ENCODE measurements around the gene OR52E5.

OR52E5 gene

DNA sequence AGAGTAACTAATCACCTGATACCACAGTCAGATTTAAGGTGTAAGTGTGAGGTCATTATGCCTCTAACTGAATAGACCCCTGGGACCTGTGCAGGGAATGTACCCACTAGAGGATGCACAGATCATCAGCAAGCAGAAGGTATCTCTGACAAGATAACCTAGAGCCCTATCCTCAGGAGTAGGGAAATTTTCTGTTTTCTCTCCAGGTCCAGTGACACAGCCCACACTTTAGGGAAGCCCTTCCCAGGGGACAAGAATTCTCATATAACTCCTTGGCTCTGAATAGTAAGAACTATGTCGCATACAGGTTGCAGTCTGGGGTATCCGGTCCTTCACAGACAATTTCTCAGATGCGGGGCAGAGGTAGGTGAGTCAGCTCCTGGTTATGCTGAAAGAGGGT, at the start of gene OR52E5:
Gene OR52E5 (plus strand): TSS at position 301 of the 400 bp plus-strand sequence. CDS start 7,569 bp downstream, outside the sequence.
- no peak for DNase-seq

DNA sequence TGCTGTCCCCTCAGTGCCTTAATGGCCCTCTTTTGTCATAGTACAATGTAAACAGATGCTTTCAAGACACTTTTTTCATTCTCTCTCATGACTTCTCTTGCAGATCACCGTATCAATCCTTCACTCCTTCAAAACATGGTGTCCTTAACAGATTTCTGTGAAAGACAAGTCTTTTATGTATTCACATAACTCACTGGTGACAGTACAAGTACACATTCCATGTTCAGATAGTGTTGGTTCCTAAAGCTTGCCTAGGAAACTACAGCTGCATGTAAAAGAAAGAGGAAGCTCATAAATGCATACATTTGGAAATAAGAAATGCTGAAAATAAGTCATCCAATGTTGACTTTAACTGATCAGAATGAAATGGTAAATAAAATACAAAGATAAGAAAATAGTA, 46.3 kb upstream of the OR52E5 start:
- DNase-seq = no peak

DNA sequence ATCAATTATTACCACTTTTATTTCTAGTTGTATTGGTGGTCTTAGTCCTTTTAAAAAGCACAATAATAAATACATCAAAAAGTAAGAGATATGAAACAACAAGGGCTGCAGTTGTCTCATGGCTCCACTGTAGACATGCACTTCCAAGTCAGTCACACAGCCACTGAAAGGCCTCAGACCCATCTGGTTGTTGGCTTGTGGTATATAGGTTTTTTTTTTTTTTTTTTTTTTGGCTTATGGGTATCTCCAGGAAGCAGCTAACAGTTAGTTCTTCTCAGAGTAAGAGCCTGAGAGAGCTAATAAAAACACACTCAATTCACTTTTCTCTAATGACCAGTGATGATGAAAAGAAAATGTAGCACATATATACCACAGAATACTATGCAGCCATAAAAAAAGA, 45.3 kb upstream of the OR52E5 start:
- peak; percentile 45 for DNase-seq

- DNase-seq = peak; percentile 8
Measured at GRCh38 chr11:5851002-5851401, 42.0 kb upstream of the OR52E5 start.

DNA sequence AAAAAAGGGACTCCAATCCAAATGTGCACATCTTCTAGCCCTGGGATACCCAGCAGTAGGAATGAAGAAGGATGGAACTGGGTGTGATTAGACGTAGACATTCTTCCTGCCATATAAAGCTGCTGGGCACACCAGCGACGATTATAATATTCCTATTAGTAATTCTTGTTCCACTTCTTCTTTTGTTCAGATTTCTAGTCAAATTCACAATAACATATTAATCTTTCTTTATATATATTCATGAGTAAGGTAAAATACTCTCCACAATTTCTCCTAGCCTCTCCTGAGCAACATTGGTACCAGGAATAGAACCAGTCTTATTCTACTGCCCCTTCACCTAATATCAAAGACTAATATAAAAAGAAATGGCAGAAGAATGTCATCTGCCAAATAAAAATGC, 35.4 kb upstream of the OR52E5 start, which contains the start of gene OR52E8:
Gene OR52E8 (minus strand): TSS at position 101 of the 400 bp plus-strand sequence. CDS start 0 bp downstream, at position 101.
- DNase-seq = no peak

GRCh38 chr11:5865826-5866225, 27.2 kb upstream of the OR52E5 start:
- DNase-seq = no peak

DNA sequence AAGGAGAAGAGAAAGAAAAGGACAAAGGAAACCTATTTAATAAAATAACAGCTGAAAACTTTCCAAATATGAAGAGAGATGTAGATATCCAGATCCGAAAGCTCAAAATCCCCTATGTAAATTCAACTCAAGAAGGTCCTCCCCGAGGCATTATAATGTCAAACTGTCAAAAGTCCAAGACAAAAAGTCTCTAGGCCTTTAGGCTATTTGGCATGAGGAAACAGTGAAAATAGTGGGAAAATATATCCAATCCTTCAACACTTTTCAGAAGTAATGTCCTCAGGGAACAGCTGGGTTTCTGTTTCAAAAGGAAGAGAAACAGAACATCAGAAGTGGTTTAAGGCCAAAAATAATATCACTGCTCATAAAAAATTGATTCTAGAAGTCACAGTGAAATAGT, 14.4 kb upstream of the OR52E5 start:
- no peak for DNase-seq

DNA sequence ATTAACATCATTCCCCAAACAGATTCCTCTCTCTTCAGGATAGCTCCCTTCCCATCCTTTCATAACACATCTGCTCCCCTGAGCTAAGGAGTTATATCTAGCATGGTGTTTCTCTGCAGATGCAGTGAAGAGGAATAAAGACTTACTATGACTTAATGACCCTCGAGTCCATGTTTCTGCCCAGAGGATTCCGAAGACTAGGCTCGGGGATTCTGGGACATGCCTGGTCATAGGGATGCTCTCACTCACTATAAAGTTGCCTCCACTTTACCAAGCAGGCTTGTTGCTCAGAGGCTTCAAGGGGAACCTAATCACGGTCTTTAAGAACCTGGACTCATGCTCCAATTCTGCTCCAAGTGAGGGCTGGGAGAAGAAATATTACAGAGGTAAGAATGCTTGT, 12.7 kb upstream of the OR52E5 start, which contains the start of gene OR52E4:
Gene OR52E4 (plus strand): TSS at position 301 of the 400 bp plus-strand sequence. CDS start 3,664 bp downstream, outside the sequence.
- DNase-seq = no peak

- DNase-seq = no peak
Measured at GRCh38 chr11:5881756-5882155, 11.3 kb upstream of the OR52E5 start.

DNA sequence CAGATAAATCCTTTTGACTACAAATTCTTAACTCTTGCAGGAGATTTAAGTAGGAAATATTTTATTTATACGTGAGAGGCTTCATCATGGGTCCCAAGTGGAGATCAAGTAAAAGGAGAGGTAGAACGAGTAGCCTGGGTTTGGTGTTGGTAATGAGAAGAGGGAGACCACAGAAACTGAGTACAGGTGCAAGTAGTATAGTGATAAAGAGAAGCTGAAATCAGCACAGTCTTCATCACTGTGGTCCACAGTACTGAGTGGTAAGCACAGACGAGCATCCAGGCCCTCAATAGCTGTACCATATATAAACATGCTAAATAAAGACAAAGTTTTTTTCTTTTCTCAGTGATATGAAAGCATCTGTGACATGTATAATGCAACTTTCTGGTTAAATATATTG, 5.8 kb upstream of the OR52E5 start:
- DNase-seq = no peak

DNA sequence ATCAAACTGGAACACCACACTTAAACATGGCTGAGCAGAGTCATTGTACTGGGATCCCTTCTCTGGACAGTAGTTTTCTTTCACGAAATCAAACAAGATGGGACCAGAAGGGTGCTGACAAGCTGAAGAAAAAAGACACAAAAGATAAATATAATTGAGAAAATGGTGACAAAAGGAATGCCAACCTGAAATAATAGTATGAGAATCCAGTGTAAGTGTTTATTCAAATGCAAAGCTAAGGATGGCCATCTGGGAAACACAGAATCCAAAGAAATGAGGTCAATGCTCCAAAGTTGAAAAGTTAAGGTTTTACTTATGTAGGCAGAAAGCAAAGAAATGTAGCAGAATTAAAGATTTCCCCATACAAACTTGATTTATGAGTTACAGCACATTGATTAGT, 5.3 kb upstream of the OR52E5 start:
- DNase-seq = no peak

DNA sequence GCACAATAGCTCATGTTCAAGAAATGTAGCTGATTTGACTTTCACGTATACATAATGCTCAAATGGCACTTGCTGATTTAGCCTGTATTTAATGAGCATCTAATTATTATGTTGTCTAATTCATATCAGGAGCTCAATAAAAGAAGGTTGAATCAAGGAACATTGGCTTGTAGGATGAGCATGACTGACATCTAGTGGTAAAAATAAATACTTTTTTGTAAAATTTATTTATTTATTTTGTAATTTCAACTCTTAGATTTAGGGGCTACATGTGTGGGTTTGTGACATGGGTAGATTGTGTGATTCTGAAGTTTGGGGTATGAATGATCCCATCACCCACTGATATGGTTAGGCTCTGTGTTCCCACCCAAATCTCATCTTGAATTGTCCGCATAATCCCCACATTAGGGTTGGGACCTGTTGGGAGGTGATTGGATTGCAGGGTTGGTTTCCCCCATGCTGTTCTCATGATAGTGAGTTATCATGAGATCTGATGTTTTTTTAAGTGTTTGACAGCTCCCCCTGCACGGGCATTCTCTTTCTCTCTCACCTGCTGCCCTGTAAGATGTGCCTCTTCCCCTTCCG, 1.7 kb upstream of the OR52E5 start:
- peak; percentile 39 for DNase-seq

DNA sequence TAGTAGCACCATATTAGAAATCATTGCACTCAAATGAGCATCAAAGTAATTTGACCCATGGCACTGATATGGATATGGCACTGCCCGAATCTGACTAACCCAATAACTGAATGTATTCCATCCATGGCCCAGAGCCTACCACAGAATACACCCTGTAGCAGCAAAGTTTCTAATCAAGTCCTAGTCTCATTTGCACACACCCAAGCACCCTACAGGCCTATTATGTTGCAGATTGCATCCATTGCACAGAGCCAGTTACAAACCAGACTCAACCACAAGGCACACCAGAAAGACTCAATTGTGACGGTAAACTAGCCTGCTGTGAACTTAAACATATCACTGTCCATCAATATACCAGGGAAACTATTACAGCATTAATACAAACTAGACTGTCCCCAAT, 6.5 kb downstream of the OR52E5 start:
- no peak for DNase-seq

GRCh38 chr11:5910540-5910939, 17.5 kb downstream of the OR52E5 start:
- no peak for DNase-seq

DNA sequence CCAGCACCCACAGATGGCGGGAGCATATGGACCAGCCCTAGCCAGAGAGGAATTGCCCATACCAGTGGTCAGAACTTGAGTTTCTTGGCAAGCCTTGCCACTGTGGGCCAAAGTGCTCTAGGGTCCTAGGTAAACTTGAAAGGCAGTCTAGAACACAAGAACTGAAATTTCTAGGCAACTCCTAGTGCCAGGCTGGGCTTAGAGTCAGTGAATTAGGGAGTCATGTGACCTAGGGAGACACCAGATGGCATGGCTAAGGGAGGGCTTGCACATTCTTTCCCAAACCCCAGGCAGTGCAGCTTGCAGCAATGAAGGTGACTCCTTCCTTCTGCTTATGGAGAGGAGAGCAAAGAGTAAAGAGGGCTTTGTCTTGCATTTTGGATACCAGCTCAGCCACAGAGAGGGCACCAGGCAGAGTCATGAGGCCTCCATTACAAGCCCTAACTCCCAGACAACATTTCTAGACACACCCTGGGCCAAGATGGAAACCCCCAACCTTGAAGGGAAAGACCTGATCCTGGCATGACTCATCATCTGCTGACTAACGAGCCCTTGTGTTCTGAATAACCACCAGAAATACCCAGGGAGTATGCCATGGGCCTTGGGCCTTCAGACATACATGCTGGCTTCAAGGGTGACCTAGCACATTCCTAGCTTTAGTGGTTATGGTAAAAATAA, 29.9 kb downstream of the OR52E5 start:
- DNase-seq = peak; percentile 1

GRCh38 chr11:5923427-5923776, 30.4 kb downstream of the OR52E5 start:
- no peak for DNase-seq

GRCh38 chr11:5923794-5924193, 30.8 kb downstream of the OR52E5 start:
- DNase-seq = no peak

DNA sequence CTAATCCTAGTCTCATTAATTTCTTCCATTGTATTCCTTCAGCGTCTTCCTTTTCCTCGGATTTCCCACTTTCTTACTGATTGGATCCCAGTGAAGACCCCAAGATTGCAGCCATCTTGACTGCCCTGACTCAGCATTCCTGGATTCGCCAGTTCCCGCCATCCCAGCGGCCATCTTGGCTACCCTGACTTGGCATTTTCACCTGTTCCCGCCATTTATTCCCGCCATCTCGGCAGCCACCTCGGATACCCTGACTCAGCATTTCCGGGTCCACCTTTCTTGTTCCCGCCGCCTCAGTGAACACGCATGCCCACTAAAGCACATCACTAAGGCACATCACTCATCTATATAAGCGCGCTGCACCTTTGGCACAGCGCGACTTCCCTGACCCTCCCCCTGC, 35.3 kb downstream of the OR52E5 start:
- DNase-seq = no peak

GRCh38 chr11:5928811-5929210, 35.8 kb downstream of the OR52E5 start:
- DNase-seq = no peak

DNA sequence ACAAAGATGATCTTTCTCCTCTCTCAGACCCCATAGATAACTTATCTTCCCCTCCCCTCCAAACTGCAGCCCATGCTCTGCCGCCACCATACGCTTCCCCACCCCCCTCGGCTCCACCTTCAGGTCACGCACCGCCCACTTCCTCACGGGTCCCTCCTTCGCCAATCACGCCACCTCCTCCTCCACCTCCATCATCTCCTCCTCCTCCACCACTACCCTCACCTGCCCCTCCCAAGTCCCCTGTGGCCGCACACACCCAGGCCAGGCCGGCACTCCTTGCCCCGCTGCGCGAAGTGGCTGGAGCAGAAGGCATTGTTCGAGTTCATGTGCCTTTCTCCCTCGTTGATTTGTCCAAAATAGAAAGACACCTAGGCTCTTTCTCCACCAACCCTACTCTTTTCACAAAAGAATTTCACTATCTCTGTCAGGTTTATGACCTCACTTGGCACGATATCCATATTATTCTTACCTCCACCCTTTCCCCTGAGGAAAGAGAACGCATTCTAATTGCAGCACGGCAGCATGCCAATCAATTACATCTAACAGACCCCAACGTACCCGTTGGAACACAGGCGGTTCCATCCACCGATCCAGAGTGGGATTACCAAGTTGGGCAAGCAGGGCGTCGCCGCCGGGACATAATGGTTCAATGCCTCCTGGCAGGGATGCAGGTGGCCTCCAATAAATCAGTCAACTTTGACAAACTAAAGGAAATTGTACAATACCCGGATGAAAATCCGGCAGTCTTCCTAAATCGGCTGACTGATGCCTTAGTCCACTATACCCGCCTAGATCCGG, 36.8 kb downstream of the OR52E5 start:
- no peak for DNase-seq

DNA sequence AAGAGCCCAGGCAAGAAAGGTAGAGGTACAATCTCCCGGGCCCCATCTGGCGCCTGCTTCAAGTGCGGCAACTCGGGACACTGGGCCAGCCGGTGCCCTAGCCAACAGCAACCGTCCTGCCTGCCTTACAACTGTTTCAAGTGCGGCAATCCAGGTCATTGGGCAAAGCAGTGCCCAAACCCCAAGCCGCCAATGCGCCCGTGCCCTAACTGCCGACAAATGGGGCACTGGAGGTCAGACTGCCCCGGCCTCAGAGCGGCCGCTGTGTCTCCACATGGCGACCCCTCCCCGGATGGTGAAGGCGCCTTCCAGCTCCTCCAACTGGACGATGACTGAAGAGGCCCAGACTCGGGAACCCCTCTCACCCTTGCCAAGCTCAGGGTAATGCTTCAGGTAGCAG, 37.6 kb downstream of the OR52E5 start:
- DNase-seq = no peak

DNA sequence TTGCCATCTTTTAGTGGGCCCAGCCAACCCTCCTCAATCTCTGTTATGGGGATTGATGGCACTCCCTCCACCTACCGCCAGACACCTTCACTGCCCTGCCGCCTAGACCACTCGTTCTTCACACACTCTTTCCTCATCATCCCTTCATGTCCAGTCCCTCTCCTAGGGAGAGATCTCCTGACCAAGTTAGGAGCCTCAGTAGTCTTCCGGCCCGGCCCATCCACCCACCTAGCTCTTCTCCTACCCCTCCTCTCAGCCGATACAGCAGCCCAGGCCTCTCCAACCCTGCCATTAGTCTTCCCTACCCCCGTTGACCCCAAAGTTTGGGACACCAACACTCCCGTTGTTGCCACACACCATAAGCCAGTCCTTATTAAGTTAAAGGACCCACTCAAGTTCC, 38.1 kb downstream of the OR52E5 start:
- DNase-seq = no peak

DNA sequence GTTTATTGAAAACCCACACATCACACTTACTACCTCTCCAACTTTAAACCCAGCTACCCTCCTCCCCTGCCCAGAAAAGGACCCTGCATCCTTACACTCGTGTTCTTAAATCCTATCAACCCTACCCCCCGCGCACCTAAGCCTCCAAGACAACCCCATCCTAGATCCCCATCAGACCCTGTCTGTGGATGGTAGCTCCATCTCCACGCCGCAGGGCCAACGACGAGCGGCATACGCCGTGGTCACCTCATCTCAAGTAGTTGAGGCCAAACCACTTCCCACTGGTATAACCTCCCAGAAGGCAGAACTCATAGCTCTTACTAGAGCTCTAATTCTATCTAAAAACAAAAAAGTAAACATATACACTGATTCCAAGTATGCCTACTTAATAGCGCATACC, 39.7 kb downstream of the OR52E5 start:
- no peak for DNase-seq

DNA sequence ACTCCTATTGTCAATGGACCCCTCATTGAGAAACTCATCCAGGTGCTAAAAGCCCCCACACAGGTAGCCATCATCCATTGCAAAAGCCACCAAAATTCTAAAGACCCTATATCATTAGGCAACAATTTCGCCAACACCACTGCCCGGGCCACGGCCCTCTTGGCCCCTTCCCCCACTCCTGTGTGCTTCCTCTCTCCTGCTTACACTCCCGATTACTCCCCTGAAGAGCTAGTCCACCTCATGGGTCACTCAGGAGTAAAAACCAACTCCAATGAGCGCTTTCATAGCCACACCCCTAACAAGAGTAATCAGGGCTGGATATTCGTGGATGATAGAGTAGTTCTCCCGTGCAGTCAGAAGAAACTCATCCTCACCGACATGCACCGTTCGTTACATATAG, 40.1 kb downstream of the OR52E5 start:
- DNase-seq = no peak

Data from hematopoietic multipotent progenitor cell treated with erythropoietin and hydrocortisone succinate and interleukin-3 and kit ligand, for 8 days (in vitro differentiated cells).